HCT116 (cell line): ENCODE measurements around the gene LIN7B. TPM values are rescaled to one million over a fixed set of nuclear protein-coding genes. Genes with fewer than 3 reads are reported as not detected.

Source experiments
- ATAC-seq: fragments of 200-7000 bp; cut with Tn5 transposase; 2 replicates; pipeline ENCODE4 v1.9.1; 2020; ENCODE audit warnings: mild to moderate bottlenecking, moderate library complexity
- BruUV-seq: library from RNA; stranded (reverse); fragments of 400-500 nt; replicated peaks from 2 replicates; lab custom pipeline; 2021; lab: Mats Ljungman, UMichigan
- CTCF ChIA-PET: fragments of 300-600 bp; sonication (Branson Sonifier 250); formaldehyde crosslinking; loops from one replicate; lab custom pipeline; 2021; ENCODE audit warnings: antibody characterized with exemption; lab: Charles Lee
- POLR2A ChIA-PET: fragments of 300-600, 350-600 bp; sonication (Branson Sonifier 250); formaldehyde crosslinking; loops from one replicate; lab custom pipeline; 2021; ENCODE audit warnings: antibody characterized with exemption; lab: Charles Lee
- RAD21 ChIA-PET, 2 experiments: fragments of 300-600 bp; sonication (Branson Sonifier 250); formaldehyde crosslinking; loops; one replicate each; lab custom pipeline; 2023; ENCODE audit warnings: low total read pairs in 2 of 2; ENCODE audit not compliant: uncharacterized antibody in 2 of 2, unreplicated experiment in 2 of 2, low non-redundant PET in 1 of 2; lab: Charles Lee
- DNase-seq: peaks from one replicate; pipeline ENCODE4 v3.0.0-alpha.2; 2010; ENCODE audit warnings: low read depth, low spot score
- H2AFZ ChIP-seq: fragments of 200-600 bp; shearing (Covaris generic), sonication (generic); 2 replicates; pipeline ENCODE4 v1.6.1; 2017; ENCODE audit warnings: low read depth, mixed run types, mixed read lengths, antibody characterized with exemption, low read length; ENCODE audit not compliant: poor library complexity, severe bottlenecking
- H3K27ac ChIP-seq: 2 replicates; pipeline ENCODE4 v1.5.1; 2012; ENCODE audit warnings: low read depth, low read length
- H3K27me3 ChIP-seq: fragments of 200-600 bp; sonication (generic); 2 replicates; pipeline ENCODE4 v1.6.1; 2016; ENCODE audit warnings: mixed run types, low read length, mixed read lengths; ENCODE audit not compliant: insufficient read depth
- H3K36me3 ChIP-seq, 2 experiments: fragments of 200-500 bp in 1 of 2; fragments of 200-600 bp in 1 of 2; sonication (Bioruptor generic) in 1 of 2; sonication (generic) in 1 of 2; 2 replicates each; pipeline versions ENCODE4 v1.5.1 to v1.6.1; 2014 to 2016; ENCODE audit warnings: low read length in 2 of 2, inconsistent platforms in 1 of 2, mixed read lengths in 1 of 2, mixed run types in 1 of 2; ENCODE audit not compliant: insufficient read depth in 2 of 2, control insufficient read depth in 1 of 2
- H3K4me1 ChIP-seq, 2 experiments: fragments of 200-600 bp in 1 of 2; sonication (generic) in 1 of 2; 2 replicates each; pipeline versions ENCODE4 v1.5.1 to v1.6.1; 2012 to 2017; ENCODE audit warnings: low read length in 2 of 2, inconsistent platforms in 1 of 2, mild to moderate bottlenecking in 1 of 2, mixed read lengths in 1 of 2, mixed run types in 1 of 2, moderate library complexity in 1 of 2; ENCODE audit not compliant: insufficient read depth in 2 of 2, control insufficient read depth in 1 of 2
- H3K4me2 ChIP-seq: fragments of 200-600 bp; sonication (generic); 2 replicates; pipeline ENCODE4 v1.6.1; 2017; ENCODE audit warnings: mixed run types, low read length, mixed read lengths
- H3K4me3 ChIP-seq, 2 experiments: fragments of 200-600 bp in 1 of 2; sonication (generic) in 1 of 2; replicated peaks in 1 of 2; 2 replicates each; pipeline ENCODE4 v1.5.1; 2011 to 2016; ENCODE audit warnings: low read length in 2 of 2, control low read depth in 1 of 2, low read depth in 1 of 2, mild to moderate bottlenecking in 1 of 2, mixed read lengths in 1 of 2, mixed run types in 1 of 2
- H3K79me2 ChIP-seq: fragments of 200-600 bp; sonication (generic); 2 replicates; pipeline ENCODE4 v1.6.1; 2017; ENCODE audit warnings: mild to moderate bottlenecking, mixed run types, low read length, moderate library complexity, mixed read lengths; ENCODE audit not compliant: insufficient read depth
- H3K9ac ChIP-seq: fragments of 200-600 bp; sonication (generic); 2 replicates; pipeline ENCODE4 v1.6.1; 2016; ENCODE audit warnings: low read length, mixed read lengths
- H3K9me2 ChIP-seq: fragments of 200-600 bp; sonication (generic), shearing (Covaris generic); 2 replicates; pipeline ENCODE4 v1.6.1; 2017; ENCODE audit warnings: mixed run types, mild to moderate bottlenecking, moderate library complexity; ENCODE audit not compliant: insufficient read depth
- H3K9me3 ChIP-seq, 2 experiments: fragments of 200-500 bp in 1 of 2; fragments of 200-600 bp in 1 of 2; sonication (Bioruptor generic) in 1 of 2; sonication (generic) in 1 of 2; 2 replicates each; pipeline ENCODE4 v1.6.1; 2014 to 2017; ENCODE audit warnings: low read length in 2 of 2, mixed read lengths in 2 of 2, inconsistent platforms in 1 of 2, low read depth in 1 of 2, mild to moderate bottlenecking in 1 of 2, mixed run types in 1 of 2, moderate library complexity in 1 of 2; ENCODE audit not compliant: control insufficient read depth in 1 of 2, insufficient read depth in 1 of 2
- H4K20me1 ChIP-seq: fragments of 200-600 bp; sonication (generic), shearing (Covaris generic); 2 replicates; pipeline ENCODE4 v1.6.1; 2017; ENCODE audit warnings: mixed run types, mild to moderate bottlenecking, moderate library complexity; ENCODE audit not compliant: insufficient read depth
- CBX3 ChIP-seq: IDR thresholded peaks from 2 replicates; pipeline ENCODE4 v1.6.1; 2012; ENCODE audit warnings: low read depth
- EGR1 ChIP-seq: IDR thresholded peaks from 2 replicates; pipeline ENCODE4 v1.6.1; 2012; ENCODE audit warnings: low read depth
- FOSL1 ChIP-seq: IDR thresholded peaks from 2 replicates; pipeline ENCODE4 v1.6.1; 2012; ENCODE audit warnings: low read depth
- RAD21 ChIP-seq: IDR thresholded peaks from 2 replicates; pipeline ENCODE4 v1.6.1; 2012; ENCODE audit warnings: low read depth, mild to moderate bottlenecking
- YY1 ChIP-seq: IDR thresholded peaks from 2 replicates; pipeline ENCODE4 v1.6.1; 2011; ENCODE audit warnings: low read length, low read depth, moderate library complexity, mild to moderate bottlenecking; ENCODE audit not compliant: insufficient replicate concordance; ENCODE audit errors: extremely low read depth
- ZNF274 ChIP-seq: fragments of 200-500 bp; sonication (Bioruptor generic); IDR thresholded peaks from 2 replicates; pipeline ENCODE4 v1.6.1; 2014; ENCODE audit warnings: mild to moderate bottlenecking, low read depth, low read length, inconsistent platforms
- intact Hi-C: fragments of 100-400 bp; cut with micrococcal nuclease; formaldehyde crosslinking; loops from 2 replicates; pipeline ENCODE4 v1.10.0; 2022
- total RNA-seq: library from RNA; stranded (reverse); gene quantifications from one replicate; pipeline ENCODE4 v1.2.1, GENCODE V29; 2021; ENCODE audit not compliant: unreplicated experiment
- TF ChIP-seq, protein P1 (sequence below): IDR thresholded peaks from 2 replicates; pipeline ENCODE4 v1.6.1; 2011; ENCODE audit warnings: mild to moderate bottlenecking, low read length, moderate library complexity; ENCODE audit not compliant: insufficient replicate concordance; ENCODE audit errors: extremely low read depth
- TF ChIP-seq, protein P2 (sequence below): IDR thresholded peaks from 2 replicates; pipeline ENCODE4 v1.6.1; 2012
- TF ChIP-seq, protein P3 (sequence below), 3 experiments: fragments of 200-600 bp in 1 of 3; sonication (generic) in 1 of 3; IDR thresholded peaks in 2 of 3; conservative IDR thresholded peaks in 1 of 3; 2 replicates each; pipeline ENCODE4 v1.5.1; 2012 to 2017; ENCODE audit warnings: low read depth in 2 of 3, low read length in 2 of 3, antibody characterized with exemption in 1 of 3, borderline replicate concordance in 1 of 3, control low read depth in 1 of 3, mild to moderate bottlenecking in 1 of 3, mixed read lengths in 1 of 3, mixed run types in 1 of 3, moderate library complexity in 1 of 3; ENCODE audit not compliant: insufficient read depth in 1 of 3

Gene LIN7B
- total RNA-seq, 1 experiment from 2014 or later, result 7.2 TPM

DNA sequence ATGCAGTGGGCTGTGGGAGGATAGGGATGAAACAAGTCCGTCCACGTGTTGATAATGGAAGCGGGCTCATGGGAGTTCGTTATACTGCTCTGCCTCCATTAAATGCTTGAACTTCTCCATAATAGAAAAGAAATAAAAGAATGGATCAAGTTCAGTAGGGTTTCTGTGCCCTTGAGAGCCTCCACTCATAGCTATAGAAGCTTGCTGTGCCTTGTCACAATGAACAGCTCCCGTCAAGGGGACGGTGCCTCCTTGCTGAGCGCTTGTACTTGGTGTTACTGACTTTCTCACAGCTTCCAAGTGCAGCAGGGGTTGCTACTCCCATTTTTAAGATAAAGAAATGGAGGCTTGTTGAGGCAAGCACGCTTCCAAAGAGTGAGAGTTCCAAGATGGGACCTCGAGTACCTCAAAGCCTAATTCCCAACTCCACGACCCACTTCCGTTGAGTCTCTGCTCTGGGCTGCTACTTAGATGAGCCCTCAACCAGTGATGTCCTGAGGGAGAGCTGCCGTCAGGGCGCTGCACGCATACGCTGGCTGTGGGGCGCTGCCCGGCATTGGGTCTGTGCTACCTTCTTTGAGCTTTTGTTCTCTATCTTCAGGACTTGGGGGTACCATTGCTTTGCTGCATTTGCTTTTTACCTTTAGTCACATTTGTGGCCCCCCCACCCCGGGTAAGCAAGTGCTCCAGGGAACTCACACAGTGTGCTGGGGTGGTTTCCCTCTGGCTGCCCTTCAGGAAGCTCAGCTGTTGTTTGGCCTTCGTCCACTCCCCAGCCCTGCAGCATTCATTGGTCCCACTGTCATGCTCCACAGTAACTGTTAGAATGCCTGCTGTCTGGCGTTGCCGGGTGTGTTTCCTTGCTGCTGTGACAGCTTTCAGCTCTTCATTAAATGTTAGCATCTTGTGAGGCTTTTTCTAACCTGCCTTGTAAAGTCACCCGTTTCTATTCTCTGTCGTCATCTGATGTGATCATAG, 19.4 kb upstream of the LIN7B start (continued):
- TF ChIP-seq, protein P1, sequence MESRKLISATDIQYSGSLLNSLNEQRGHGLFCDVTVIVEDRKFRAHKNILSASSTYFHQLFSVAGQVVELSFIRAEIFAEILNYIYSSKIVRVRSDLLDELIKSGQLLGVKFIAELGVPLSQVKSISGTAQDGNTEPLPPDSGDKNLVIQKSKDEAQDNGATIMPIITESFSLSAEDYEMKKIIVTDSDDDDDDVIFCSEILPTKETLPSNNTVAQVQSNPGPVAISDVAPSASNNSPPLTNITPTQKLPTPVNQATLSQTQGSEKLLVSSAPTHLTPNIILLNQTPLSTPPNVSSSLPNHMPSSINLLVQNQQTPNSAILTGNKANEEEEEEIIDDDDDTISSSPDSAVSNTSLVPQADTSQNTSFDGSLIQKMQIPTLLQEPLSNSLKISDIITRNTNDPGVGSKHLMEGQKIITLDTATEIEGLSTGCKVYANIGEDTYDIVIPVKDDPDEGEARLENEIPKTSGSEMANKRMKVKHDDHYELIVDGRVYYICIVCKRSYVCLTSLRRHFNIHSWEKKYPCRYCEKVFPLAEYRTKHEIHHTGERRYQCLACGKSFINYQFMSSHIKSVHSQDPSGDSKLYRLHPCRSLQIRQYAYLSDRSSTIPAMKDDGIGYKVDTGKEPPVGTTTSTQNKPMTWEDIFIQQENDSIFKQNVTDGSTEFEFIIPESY, result no peak
- TF ChIP-seq FOSL1 (no peak), ZNF274 (no peak), RAD21 (no peak), EGR1 (no peak)
- TF ChIP-seq, protein P2, sequence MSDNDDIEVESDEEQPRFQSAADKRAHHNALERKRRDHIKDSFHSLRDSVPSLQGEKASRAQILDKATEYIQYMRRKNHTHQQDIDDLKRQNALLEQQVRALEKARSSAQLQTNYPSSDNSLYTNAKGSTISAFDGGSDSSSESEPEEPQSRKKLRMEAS, result no peak

DNA sequence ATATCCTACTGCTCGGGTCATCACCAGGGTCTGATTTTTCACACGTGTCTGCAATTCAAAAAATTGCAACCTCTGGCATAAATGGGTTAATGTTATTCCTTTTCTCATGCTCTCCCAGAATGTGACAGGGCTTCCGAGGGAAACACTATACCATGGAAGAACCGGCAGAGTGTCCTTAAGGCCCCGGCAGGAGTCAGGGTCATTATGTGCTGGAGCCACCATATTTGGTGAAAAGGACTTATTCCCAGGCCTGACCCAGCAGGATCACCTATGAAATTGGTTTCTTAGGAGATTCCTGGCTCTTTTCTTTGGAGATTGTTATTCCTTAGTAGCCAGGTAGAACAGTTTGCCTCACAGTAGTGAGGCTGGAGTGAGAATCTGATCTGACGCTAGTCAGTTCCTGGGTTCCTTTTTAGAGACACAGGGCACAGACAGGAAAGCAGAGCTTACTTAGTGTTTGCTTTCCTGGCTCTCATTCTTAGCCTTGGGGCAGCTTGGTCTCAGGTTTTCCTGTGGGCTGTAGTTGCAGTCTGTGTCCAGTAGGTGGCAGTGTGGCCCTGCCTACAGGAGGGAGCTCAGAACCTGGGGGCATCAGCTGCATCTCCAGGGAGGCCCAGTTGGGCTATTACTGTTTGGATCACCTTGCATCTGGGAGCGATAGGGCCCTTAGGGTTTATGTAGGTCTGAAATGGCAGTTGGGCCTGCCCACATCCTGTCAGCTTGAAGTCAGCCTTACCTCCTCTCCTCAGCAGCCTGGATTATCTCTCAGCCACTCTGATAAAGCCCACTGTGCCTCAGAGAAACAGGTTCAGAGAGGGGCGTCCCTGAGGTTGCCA, 16.5 kb upstream of the LIN7B start:
- Histone ChIP-seq H3K36me3 (peaks cover 58 to 80% of the 10 kb centered on the region in 2 experiments), H3K4me1 (peaks cover 0 to 3% of the 10 kb centered on the region in 2 experiments; a peak in 2 of 4 replicates), H3K4me3 (no peak overlapping the region), H4K20me1 (peaks cover 31% of the 10 kb centered on the region; the same call in 1 of the 2 replicates), H3K9me3 (no peaks in the 10 kb centered on the region), H3K27me3 (no peaks in the 10 kb centered on the region), H3K27ac (0 out of 2 replicates have a peak overlapping the region, but pooled peaks have one; percentile 8), H3K9me2 (no peaks in the 10 kb centered on the region), H3K9ac (no peak overlapping the region), H3K4me2 (no peak overlapping the region), H2AFZ (no peak overlapping the region), H3K79me2 (peaks cover 93% of the 10 kb centered on the region)
- POLR2A ChIA-PET, result interaction anchor here (0.7 to 1.5 kb wide), 4 partner anchors 9 to 104 kb away, joined by 3 to 5 read pairs (median 4); partner anchors contain the start of genes GYS1 and RUVBL2
- DNase-seq (peak; percentile 50), ATAC-seq (peak; percentile 82)
- CTCF ChIA-PET, result interaction anchor here (0.6 to 2.3 kb wide), 31 partner anchors 8 to 354 kb away, joined by 3 to 41 read pairs (median 5); partner anchors contain the start of genes CGB7, GYS1, LIN7B and PIH1D1
- no peak for TF ChIP-seq CBX3
- TF ChIP-seq, protein P1, result no peak
- peak; percentile 87 for TF ChIP-seq RAD21
- no peak for TF ChIP-seq YY1
- TF ChIP-seq, protein P3, sequence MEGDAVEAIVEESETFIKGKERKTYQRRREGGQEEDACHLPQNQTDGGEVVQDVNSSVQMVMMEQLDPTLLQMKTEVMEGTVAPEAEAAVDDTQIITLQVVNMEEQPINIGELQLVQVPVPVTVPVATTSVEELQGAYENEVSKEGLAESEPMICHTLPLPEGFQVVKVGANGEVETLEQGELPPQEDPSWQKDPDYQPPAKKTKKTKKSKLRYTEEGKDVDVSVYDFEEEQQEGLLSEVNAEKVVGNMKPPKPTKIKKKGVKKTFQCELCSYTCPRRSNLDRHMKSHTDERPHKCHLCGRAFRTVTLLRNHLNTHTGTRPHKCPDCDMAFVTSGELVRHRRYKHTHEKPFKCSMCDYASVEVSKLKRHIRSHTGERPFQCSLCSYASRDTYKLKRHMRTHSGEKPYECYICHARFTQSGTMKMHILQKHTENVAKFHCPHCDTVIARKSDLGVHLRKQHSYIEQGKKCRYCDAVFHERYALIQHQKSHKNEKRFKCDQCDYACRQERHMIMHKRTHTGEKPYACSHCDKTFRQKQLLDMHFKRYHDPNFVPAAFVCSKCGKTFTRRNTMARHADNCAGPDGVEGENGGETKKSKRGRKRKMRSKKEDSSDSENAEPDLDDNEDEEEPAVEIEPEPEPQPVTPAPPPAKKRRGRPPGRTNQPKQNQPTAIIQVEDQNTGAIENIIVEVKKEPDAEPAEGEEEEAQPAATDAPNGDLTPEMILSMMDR (IDR thresholded peaks at IDR 0.05 in 2 of 3, conservative IDR thresholded peaks at IDR 0.05 in 1 of 3; ENCODE audit: borderline replicate concordance in 1 of 3, insufficient read depth in 1 of 3, low read depth in 2 of 3, low read length in 2 of 3), result peak; percentile 81 to 100 (median 100)
- no TSS peak for BruUV-seq
- RAD21 ChIA-PET, result interaction anchor here (0.6 to 1.1 kb wide), 10 partner anchors 17 to 111 kb away, joined by 3 to 6 read pairs (median 3); partner anchors contain the start of gene LIN7B (in 1 of the 2)
- intact Hi-C loops, result loop anchor here (1.0 to 2.0 kb wide), 3 partner anchors 52 to 127 kb away; no protein-coding TSS in a partner anchor
